Measurements from ENCODE around the gene KRTAP5-7. TPM values are rescaled to one million over a fixed set of nuclear protein-coding genes. Genes with fewer than 3 reads are reported as not detected.

Gene KRTAP5-7
- total RNA-seq, 1 donor from 2014 or later: not detected

DNA sequence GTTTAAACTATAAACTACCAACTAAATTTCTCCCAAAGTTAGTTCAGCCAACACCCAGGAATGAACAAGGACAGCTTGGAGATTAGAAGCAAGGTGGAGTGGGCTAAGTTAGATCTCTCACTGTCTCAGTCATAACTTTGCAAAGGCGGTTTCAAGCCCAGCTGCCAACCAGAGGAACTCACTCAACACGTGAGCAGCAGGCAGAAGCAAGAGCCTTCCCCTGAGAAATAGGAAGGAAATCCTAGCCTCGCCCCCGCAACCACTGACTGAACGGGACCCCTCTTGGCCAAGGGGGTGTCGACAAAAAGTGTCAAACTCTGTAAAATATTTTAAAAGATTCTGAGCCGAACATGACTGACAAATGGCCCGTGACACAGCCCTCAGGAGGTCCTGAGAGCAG, 16.8 kb downstream of the KRTAP5-7 start:
- ATAC-seq: peak in 1 of 2 donors; percentile 14
- no peaks in the 10 kb centered on the region for H3K27me3 ChIP-seq (ENCODE audit: low read depth)
- no peaks in the 10 kb centered on the region for H3K36me3 ChIP-seq
- TF ChIP-seq, protein P1, sequence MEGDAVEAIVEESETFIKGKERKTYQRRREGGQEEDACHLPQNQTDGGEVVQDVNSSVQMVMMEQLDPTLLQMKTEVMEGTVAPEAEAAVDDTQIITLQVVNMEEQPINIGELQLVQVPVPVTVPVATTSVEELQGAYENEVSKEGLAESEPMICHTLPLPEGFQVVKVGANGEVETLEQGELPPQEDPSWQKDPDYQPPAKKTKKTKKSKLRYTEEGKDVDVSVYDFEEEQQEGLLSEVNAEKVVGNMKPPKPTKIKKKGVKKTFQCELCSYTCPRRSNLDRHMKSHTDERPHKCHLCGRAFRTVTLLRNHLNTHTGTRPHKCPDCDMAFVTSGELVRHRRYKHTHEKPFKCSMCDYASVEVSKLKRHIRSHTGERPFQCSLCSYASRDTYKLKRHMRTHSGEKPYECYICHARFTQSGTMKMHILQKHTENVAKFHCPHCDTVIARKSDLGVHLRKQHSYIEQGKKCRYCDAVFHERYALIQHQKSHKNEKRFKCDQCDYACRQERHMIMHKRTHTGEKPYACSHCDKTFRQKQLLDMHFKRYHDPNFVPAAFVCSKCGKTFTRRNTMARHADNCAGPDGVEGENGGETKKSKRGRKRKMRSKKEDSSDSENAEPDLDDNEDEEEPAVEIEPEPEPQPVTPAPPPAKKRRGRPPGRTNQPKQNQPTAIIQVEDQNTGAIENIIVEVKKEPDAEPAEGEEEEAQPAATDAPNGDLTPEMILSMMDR (IDR thresholded peaks at IDR 0.05): no peak
- no peak overlapping the region for H3K27ac ChIP-seq
- no peak for DNase-seq
- H3K4me3 ChIP-seq: no peak overlapping the region
- no peaks in the 10 kb centered on the region for H3K9me3 ChIP-seq
- no peaks in the 10 kb centered on the region for H3K4me1 ChIP-seq
- intact Hi-C loops (cut with DNase I): no loop called here

DNA sequence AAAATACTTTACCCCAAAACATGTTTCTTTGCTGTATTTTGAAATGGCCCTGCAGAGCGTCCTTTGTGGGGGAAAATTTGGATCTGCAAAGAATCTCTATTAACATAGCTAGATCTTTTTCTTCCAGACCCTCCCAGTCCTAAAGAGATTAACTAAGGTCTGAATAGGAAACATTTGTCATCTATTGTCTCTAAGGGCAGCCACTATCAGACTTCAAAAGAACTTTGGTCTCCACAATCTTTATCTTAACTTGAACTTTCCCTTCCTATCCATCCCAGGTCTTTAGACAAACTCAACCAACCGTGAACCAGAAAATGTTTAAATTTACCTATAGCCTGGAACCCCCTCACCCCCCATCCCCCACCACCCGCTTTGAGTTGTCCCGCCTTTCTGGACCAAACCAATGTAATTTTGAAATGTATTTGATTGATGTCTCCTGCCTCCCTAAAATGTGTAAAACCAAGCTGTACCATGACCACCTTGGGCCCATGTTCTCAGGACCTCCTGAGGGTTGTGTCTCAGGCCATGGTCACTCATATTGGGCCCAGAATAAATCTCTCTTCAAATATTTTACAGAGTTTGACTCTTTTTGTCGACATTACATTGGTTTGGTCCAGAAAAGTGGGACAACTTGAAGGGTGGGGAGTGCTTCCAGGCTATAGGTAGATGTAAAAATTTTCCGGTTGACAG, 17.6 kb downstream of the KRTAP5-7 start:
- DNase-seq (no peak), ATAC-seq (no peak)
- H3K9me3 ChIP-seq: no peaks in the 10 kb centered on the region
- H3K27ac ChIP-seq: no peak overlapping the region
- no peak overlapping the region for H3K4me3 ChIP-seq
- intact Hi-C loops (cut with DNase I): no loop called here
- no peaks in the 10 kb centered on the region for H3K36me3 ChIP-seq
- H3K27me3 ChIP-seq (ENCODE audit: low read depth): no peaks in the 10 kb centered on the region
- H3K4me1 ChIP-seq: no peaks in the 10 kb centered on the region
- TF ChIP-seq, protein P1 (IDR thresholded peaks at IDR 0.05): no peak

DNA sequence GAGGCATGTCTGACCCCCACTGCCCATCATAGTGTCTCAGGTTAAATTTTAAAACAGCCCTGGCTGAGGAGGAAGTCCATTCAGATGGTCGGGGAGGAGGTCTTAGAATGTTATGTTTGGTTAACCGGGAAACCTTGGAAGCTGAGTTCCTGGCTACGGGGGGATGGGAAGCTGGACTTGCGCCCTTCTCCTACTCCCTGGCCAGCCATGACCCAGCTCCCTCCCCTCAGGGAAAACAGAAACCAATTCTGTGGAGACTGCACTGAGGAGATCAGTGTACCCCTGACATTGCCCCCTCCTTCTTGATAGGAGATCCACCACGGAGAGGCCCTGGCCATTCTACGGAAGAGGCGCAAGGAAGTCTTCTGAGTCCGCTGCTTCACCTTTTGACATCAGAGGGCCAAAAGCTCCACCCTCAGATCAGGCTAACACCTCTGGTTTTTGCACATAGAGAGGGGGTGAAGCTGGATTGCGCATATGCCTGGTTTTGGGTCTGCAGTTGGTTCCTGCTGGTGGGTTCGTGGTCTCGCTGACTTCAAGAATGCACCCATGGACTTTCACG, 18.4 kb downstream of the KRTAP5-7 start:
- no peak for ATAC-seq
- Histone ChIP-seq H3K4me3 (no peak overlapping the region), H3K27me3 (ENCODE audit: low read depth) (no peaks in the 10 kb centered on the region), H3K4me1 (no peaks in the 10 kb centered on the region), H3K9me3 (no peaks in the 10 kb centered on the region), H3K27ac (no peak overlapping the region), H3K36me3 (no peaks in the 10 kb centered on the region)
- TF ChIP-seq, protein P1 (IDR thresholded peaks at IDR 0.05): no peak
- no peak for DNase-seq
- intact Hi-C loops (cut with DNase I): no loop called here

DNA sequence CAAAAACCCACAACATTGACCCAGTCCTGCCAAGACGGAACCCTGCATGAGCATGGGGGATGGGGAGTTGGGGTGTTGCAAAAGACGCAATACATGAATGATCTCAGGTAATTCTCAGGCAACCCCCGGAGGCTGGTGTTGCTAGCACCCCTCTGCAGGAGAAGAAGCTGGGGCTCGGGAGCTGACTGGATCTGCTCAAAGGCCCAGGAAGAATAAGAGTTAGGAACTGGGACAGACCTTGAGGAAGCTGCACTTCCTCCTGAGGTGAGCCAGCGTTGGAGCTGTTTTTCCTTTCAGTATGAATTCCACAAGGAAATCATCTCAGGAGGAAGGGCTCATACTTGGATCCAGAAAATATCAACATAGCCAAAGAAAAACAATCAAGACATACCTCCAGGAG, 21.1 kb downstream of the KRTAP5-7 start, which contains the start of gene KRTAP5-9:
KRTAP5-9 (plus strand) TSS at position 301 of the 400 bp plus-strand sequence. CDS start 238 bp downstream, outside the sequence.
- no peak within 1 kb of the TSS for H3K27ac ChIP-seq
- H3K27me3 ChIP-seq (ENCODE audit: low read depth): no peaks in the 10 kb centered on the region
- intact Hi-C loops (cut with DNase I): no loop called here
- DNase-seq: no peak
- no peak for ATAC-seq
- H3K4me1 ChIP-seq: no peaks in the 10 kb centered on the region
- TF ChIP-seq, protein P1 (IDR thresholded peaks at IDR 0.05): no peak
- no peaks in the 10 kb centered on the region for H3K36me3 ChIP-seq
- H3K4me3 ChIP-seq: no peak within 1 kb of the TSS
- no peaks in the 10 kb centered on the region for H3K9me3 ChIP-seq

DNA sequence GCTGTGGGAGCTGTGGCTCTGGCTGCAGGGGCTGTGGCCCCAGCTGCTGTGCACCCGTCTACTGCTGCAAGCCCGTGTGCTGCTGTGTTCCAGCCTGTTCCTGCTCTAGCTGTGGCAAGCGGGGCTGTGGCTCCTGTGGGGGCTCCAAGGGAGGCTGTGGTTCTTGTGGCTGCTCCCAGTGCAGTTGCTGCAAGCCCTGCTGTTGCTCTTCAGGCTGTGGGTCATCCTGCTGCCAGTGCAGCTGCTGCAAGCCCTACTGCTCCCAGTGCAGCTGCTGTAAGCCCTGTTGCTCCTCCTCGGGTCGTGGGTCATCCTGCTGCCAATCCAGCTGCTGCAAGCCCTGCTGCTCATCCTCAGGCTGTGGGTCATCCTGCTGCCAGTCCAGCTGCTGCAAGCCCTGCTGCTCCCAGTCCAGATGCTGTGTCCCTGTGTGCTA, 21.7 kb downstream of the KRTAP5-7 start:
- TF ChIP-seq, protein P1 (IDR thresholded peaks at IDR 0.05): no peak
- Histone ChIP-seq H3K27ac (no peak overlapping the region), H3K4me3 (no peak overlapping the region), H3K9me3 (no peaks in the 10 kb centered on the region), H3K4me1 (no peaks in the 10 kb centered on the region), H3K36me3 (no peaks in the 10 kb centered on the region), H3K27me3 (ENCODE audit: low read depth) (no peaks in the 10 kb centered on the region)
- ATAC-seq: no peak
- intact Hi-C loops (cut with DNase I): no loop called here
- DNase-seq: no peak
